GM21786 (cell line): ENCODE results near the gene IER3.
A peak's percentile ranks its signal among the peaks of the same experiment; 100 is the strongest.
"Not testable (repeated sequence)": the region's sequence is repeated elsewhere in the genome, so short reads cannot be mapped to it uniquely, and the experiment has no call there.

Source experiments
- ATAC-seq: cut with Tn5 transposase; IDR thresholded peaks from one replicate; pipeline ENCODE4 v1.9.1; 2021; ENCODE audit not compliant: unreplicated experiment

Gene IER3

GRCh38 chr6:30769088-30769852, 24.9 kb upstream of the IER3 start:
- ATAC-seq, result no peak

- ATAC-seq, result no peak
Observed at GRCh38 chr6:30768634-30769087, 24.3 kb upstream of the IER3 start.

- no peak for ATAC-seq
Observed at GRCh38 chr6:30767944-30768301, 23.6 kb upstream of the IER3 start.

GRCh38 chr6:30767158-30767943, 23.0 kb upstream of the IER3 start:
- peak; percentile 58 for ATAC-seq

GRCh38 chr6:30766461-30767157, 22.3 kb upstream of the IER3 start:
- ATAC-seq, result no peak

- ATAC-seq, result not testable (repeated sequence)
Observed at GRCh38 chr6:30765495-30765894, 21.1 kb upstream of the IER3 start.

GRCh38 chr6:30764490-30765043, 20.2 kb upstream of the IER3 start:
- not testable (repeated sequence) for ATAC-seq

- ATAC-seq, result no peak
Observed at GRCh38 chr6:30763618-30764489, 19.5 kb upstream of the IER3 start.

- no peak for ATAC-seq
Observed at GRCh38 chr6:30763155-30763617, 18.8 kb upstream of the IER3 start.

GRCh38 chr6:30761791-30762429, 17.6 kb upstream of the IER3 start:
- no peak for ATAC-seq

- ATAC-seq, result no peak
Observed at GRCh38 chr6:30760549-30760948, 16.2 kb upstream of the IER3 start.

GRCh38 chr6:30759575-30760239, 15.4 kb upstream of the IER3 start:
- no peak for ATAC-seq

- no peak for ATAC-seq
Observed at GRCh38 chr6:30757261-30757904, 13.0 kb upstream of the IER3 start.

- ATAC-seq, result not testable (repeated sequence)
Observed at GRCh38 chr6:30756405-30757003, 12.2 kb upstream of the IER3 start.

- ATAC-seq, result no peak
Observed at GRCh38 chr6:30754631-30755030, 10.3 kb upstream of the IER3 start.

- no peak for ATAC-seq
Observed at GRCh38 chr6:30752157-30752927, 8.0 kb upstream of the IER3 start.

- no peak for ATAC-seq
Observed at GRCh38 chr6:30750379-30750668, 6.0 kb upstream of the IER3 start.
